Measurements from ENCODE around the gene HOXC11. TPM values are rescaled to one million over a fixed set of nuclear protein-coding genes. Genes with fewer than 3 reads are reported as not detected.

Gene HOXC11
- polyA plus RNA-seq, 3 donors, result not detected

GRCh38 chr12:54022960-54023884, 50.3 kb downstream of the HOXC11 start:
- WGBS, 3 donors, result 40 to 56% (median 54%) methylated on average over 8 of the region's 8 CpGs
- no peak overlapping the region for H3K27ac ChIP-seq (ENCODE audit: low read depth, low read length)

GRCh38 chr12:54024127-54024526, 51.2 kb downstream of the HOXC11 start:
- no peak overlapping the region for H3K27ac ChIP-seq (ENCODE audit: low read depth, low read length)
- 20 to 54% (median 44%) methylated on average over 17 of the region's 17 CpGs for WGBS, 3 donors

GRCh38 chr12:54024581-54025305, 51.8 kb downstream of the HOXC11 start:
- no peak overlapping the region for H3K27ac ChIP-seq (ENCODE audit: low read depth, low read length)
- 34 to 67% (median 58%) methylated on average over 5 of the region's 5 CpGs for WGBS, 3 donors

GRCh38 chr12:54025499-54026405, 52.8 kb downstream of the HOXC11 start:
- H3K27ac ChIP-seq (ENCODE audit: low read depth, low read length), result no peak overlapping the region
- 17 to 43% (median 37%) methylated on average over 7 of the region's 7 CpGs for WGBS, 3 donors

GRCh38 chr12:54026640-54027441, 53.9 kb downstream of the HOXC11 start:
- WGBS, 3 donors, result 18 to 31% (median 28%) methylated on average over 22 of the region's 22 CpGs
- no peak overlapping the region for H3K27ac ChIP-seq (ENCODE audit: low read depth, low read length)

Other genes starting within 250 kb of the HOXC11 start
- 100 to 1,000 TPM in 2 of 3 donors, 10 to 100 TPM in 1; 82.7 to 149 (median 116) TPM for gene CALCOCO1, start 245.7 kb upstream of the HOXC11 start, polyA plus RNA-seq
- gene CISTR, start 221.1 kb upstream of the HOXC11 start, polyA plus RNA-seq, result not detected
- under 1 TPM in 2 of 3 donors, not detected in 1; 0.03 to 0.45 TPM for gene HOXC13, start 34.3 kb upstream of the HOXC11 start, polyA plus RNA-seq
- gene HOXC12, start 18.2 kb upstream of the HOXC11 start, polyA plus RNA-seq, result under 1 TPM in 1 of 3 donors, not detected in 2; 0.02 TPM
- not detected for gene HOTAIR, start 1.8 kb downstream of the HOXC11 start, polyA plus RNA-seq
- gene HOXC10, start 12.0 kb downstream of the HOXC11 start, polyA plus RNA-seq, result under 1 TPM in 2 of 3 donors, not detected in 1; 0.22 to 0.63 TPM
- 1 to 10 TPM in 1 of 3 donors, under 1 TPM in 2; 0.28 to 1.0 (median 0.45) TPM for gene HOXC9, start 27.0 kb downstream of the HOXC11 start, polyA plus RNA-seq
- under 1 TPM; 0.13 to 0.67 (median 0.33) TPM for gene HOXC8, start 35.9 kb downstream of the HOXC11 start, polyA plus RNA-seq
- gene HOXC6, start 55.3 kb downstream of the HOXC11 start, polyA plus RNA-seq, result 1 to 10 TPM in 1 of 3 donors, under 1 TPM in 2; 0.56 to 3.1 (median 0.95) TPM
- gene HOXC5, start 59.9 kb downstream of the HOXC11 start, polyA plus RNA-seq, result 1 to 10 TPM in 1 of 3 donors, under 1 TPM in 2; 0.14 to 2.0 (median 0.18) TPM
- 1 to 10 TPM in 1 of 3 donors, under 1 TPM in 2; 0.18 to 5.6 (median 0.51) TPM for gene HOXC4, start 80.7 kb downstream of the HOXC11 start, polyA plus RNA-seq
- 10 to 100 TPM; 17.2 to 54.5 (median 38.0) TPM for gene SMUG1, start 215.9 kb downstream of the HOXC11 start, polyA plus RNA-seq